GM23338 (cell line): Measurements from ENCODE around the gene CABLES2. TPM values are rescaled to one million over a fixed set of nuclear protein-coding genes. Genes with fewer than 3 reads are reported as not detected.

Experiments
- ATAC-seq: fragments of 200-7000 bp; cut with Tn5 transposase; 3 replicates; pipeline ENCODE4 v1.9.1; 2020
- DNase-seq: peaks from one replicate; pipeline ENCODE4 v3.0.0-alpha.2; 2015; ENCODE audit warnings: low spot score
- H2AFZ ChIP-seq: fragments of 200-600 bp; sonication (generic); 2 replicates; pipeline ENCODE4 v1.8.0; 2016; ENCODE audit warnings: antibody characterized with exemption, mild to moderate bottlenecking, moderate library complexity
- H3F3A ChIP-seq: fragments of 200-600 bp; sonication (generic); replicated peaks from 2 replicates; pipeline ENCODE4 v1.8.0; 2017; ENCODE audit warnings: antibody characterized with exemption, mixed run types, low read depth
- H3K27ac ChIP-seq: fragments of 200-600 bp; sonication (generic); 2 replicates; pipeline ENCODE4 v1.6.1; 2016; ENCODE audit warnings: low read depth
- H3K27me3 ChIP-seq: fragments of 200-600 bp; sonication (generic); 2 replicates; pipeline ENCODE4 v1.8.0; 2016; ENCODE audit warnings: mild to moderate bottlenecking, mixed run types, moderate library complexity; ENCODE audit not compliant: insufficient read depth
- H3K36me3 ChIP-seq: fragments of 200-600 bp; sonication (generic); 2 replicates; pipeline ENCODE4 v1.8.0; 2016; ENCODE audit warnings: mild to moderate bottlenecking; ENCODE audit not compliant: insufficient read depth
- H3K4me1 ChIP-seq: fragments of 200-600 bp; sonication (generic); 2 replicates; pipeline ENCODE4 v1.8.0; 2016; ENCODE audit warnings: mild to moderate bottlenecking, moderate library complexity; ENCODE audit not compliant: insufficient read depth
- H3K4me2 ChIP-seq: fragments of 200-600 bp; sonication (generic); 2 replicates; pipeline ENCODE4 v1.7.1; 2017; ENCODE audit warnings: mixed run types
- H3K4me3 ChIP-seq: fragments of 200-600 bp; sonication (generic); 2 replicates; pipeline ENCODE4 v1.6.1; 2016; ENCODE audit warnings: mixed run types
- H3K79me2 ChIP-seq: fragments of 200-600 bp; sonication (generic); replicated peaks from 2 replicates; pipeline ENCODE4 v1.8.0; 2017; ENCODE audit warnings: mild to moderate bottlenecking; ENCODE audit not compliant: insufficient read depth
- H3K9me2 ChIP-seq: fragments of 200-600 bp; sonication (generic); 2 replicates; pipeline ENCODE4 v1.8.0; 2017; ENCODE audit not compliant: insufficient read depth
- H4K20me1 ChIP-seq: fragments of 200-600 bp; sonication (generic); replicated peaks from 2 replicates; pipeline ENCODE4 v1.8.0; 2017; ENCODE audit warnings: mild to moderate bottlenecking; ENCODE audit not compliant: insufficient read depth
- H3K27ac Mint-ChIP-seq: 2 replicates; pipeline ENCODE4 v1.8.0; 2020; ENCODE audit warnings: inconsistent platforms, mild to moderate bottlenecking, moderate library complexity, mixed read lengths
- H3K27me3 Mint-ChIP-seq: 3 replicates; pipeline ENCODE4 v1.8.0; 2022; ENCODE audit warnings: low read depth, mild to moderate bottlenecking, moderate library complexity, mixed read lengths, inconsistent platforms; ENCODE audit not compliant: insufficient read depth, poor library complexity
- H3K36me3 Mint-ChIP-seq: 3 replicates; pipeline ENCODE4 v1.8.0; 2021; ENCODE audit warnings: low read depth, mild to moderate bottlenecking, inconsistent platforms, moderate library complexity, mixed read lengths
- H3K4me1 Mint-ChIP-seq: 3 replicates; pipeline ENCODE4 v1.8.0; 2020; ENCODE audit warnings: mild to moderate bottlenecking, inconsistent platforms, mixed read lengths
- H3K4me3 Mint-ChIP-seq: 3 replicates; pipeline ENCODE4 v1.8.0; 2021; ENCODE audit warnings: moderate library complexity, mild to moderate bottlenecking, inconsistent platforms, mixed read lengths
- H3K9me3 Mint-ChIP-seq: 3 replicates; pipeline ENCODE4 v1.8.0; 2020; ENCODE audit warnings: moderate library complexity, mild to moderate bottlenecking, inconsistent platforms, mixed read lengths
- CREB1 ChIP-seq: fragments of 250-450 bp; sonication (Bioruptor Pico); IDR thresholded peaks from 2 replicates; pipeline ENCODE4 v1.5.0; 2020; ENCODE audit warnings: low read depth, mild to moderate bottlenecking, moderate library complexity
- CTCF ChIP-seq, 2 experiments: fragments of 200-600 bp in 1 of 2; sonication (generic) in 1 of 2; conservative IDR thresholded peaks; 2 replicates each; pipeline versions ENCODE4 v1.5.1 to v1.6.1; 2016 to 2017; ENCODE audit warnings: antibody characterized with exemption in 2 of 2, low read depth in 2 of 2, mild to moderate bottlenecking in 2 of 2, moderate library complexity in 1 of 2
- ETS1 ChIP-seq: IDR thresholded peaks from 2 replicates; pipeline ENCODE4 v1.6.1; 2016; ENCODE audit warnings: antibody characterized with exemption
- EZH2phosphoT487 ChIP-seq: fragments of 200-600 bp; sonication (generic); IDR thresholded peaks from one replicate; pipeline ENCODE4 v1.8.1; 2018; ENCODE audit warnings: antibody characterized with exemption; ENCODE audit not compliant: unreplicated experiment
- NANOG ChIP-seq: IDR thresholded peaks from 2 replicates; pipeline ENCODE4 v1.6.1; 2016; ENCODE audit warnings: antibody characterized with exemption, borderline replicate concordance
- POLR2AphosphoS5 ChIP-seq: IDR thresholded peaks from 2 replicates; pipeline ENCODE4 v1.6.1; 2016; ENCODE audit warnings: antibody characterized with exemption, low read depth
- REST ChIP-seq: IDR thresholded peaks from one replicate; pipeline ENCODE4 v1.6.1; 2018; ENCODE audit warnings: antibody characterized with exemption; ENCODE audit not compliant: unreplicated experiment
- STAT1 ChIP-seq: IDR thresholded peaks from one replicate; pipeline ENCODE4 v1.6.1; 2016; ENCODE audit warnings: antibody characterized with exemption; ENCODE audit not compliant: unreplicated experiment
- ZNF114 ChIP-seq: fragments of 250-450 bp; sonication (Bioruptor Pico); IDR thresholded peaks from 2 replicates; pipeline ENCODE4 v1.5.0; 2020; ENCODE audit warnings: mild to moderate bottlenecking, moderate library complexity
- ZNF331 ChIP-seq: fragments of 250-450 bp; sonication (Bioruptor Pico); IDR thresholded peaks from 2 replicates; pipeline ENCODE4 v1.5.0; 2020; ENCODE audit warnings: low read depth, mild to moderate bottlenecking, moderate library complexity
- polyA plus RNA-seq: library from polyadenylated mRNA; unstranded; fragments of >200 nt; fragmentation: Nextera tagmentation; extraction: Ambion mirVana; gene quantifications from 2 replicates; pipeline ENCODE4 v1.2.1, GENCODE V29; 2016
- total RNA-seq: library from RNA; depleted of rRNA; stranded (reverse); fragments of >200 nt; shearing (Covaris generic); gene quantifications from 2 replicates; pipeline ENCODE4 v1.2.3, GENCODE V29; 2014

The CABLES2 gene
- total and polyA plus RNA-seq, 2 experiments from 2014 or later = 4.3 to 12.7 TPM

GRCh38 chr20:62418709-62419487 is 11.8 kb upstream of the CABLES2 start:
- Histone ChIP-seq H3K36me3 (no peaks in the 10 kb centered on the region), H3K27ac (no peak overlapping the region), H4K20me1 (no peaks in the 10 kb centered on the region), H3K27me3 (no peaks in the 10 kb centered on the region), H3F3A (peaks cover 8% of the 10 kb centered on the region; the same call in 1 of the 2 replicates), H3K79me2 (no peaks in the 10 kb centered on the region), H3K4me1 (no peaks in the 10 kb centered on the region), H2AFZ (no peak overlapping the region), H3K4me3 (no peak overlapping the region), H3K9me2 (no peaks in the 10 kb centered on the region), H3K4me2 (no peak overlapping the region)
- Mint-ChIP-seq H3K4me3 (no peak overlapping the region), H3K27me3 (peaks cover 2% of the 10 kb centered on the region), H3K9me3 (no peaks in the 10 kb centered on the region), H3K4me1 (peaks cover 2% of the 10 kb centered on the region; the same call in 1 of the 3 replicates), H3K27ac (no peak overlapping the region), H3K36me3 (no peaks in the 10 kb centered on the region)
- ATAC-seq (no peak), DNase-seq (no peak)
- no peak for TF ChIP-seq EZH2phosphoT487
- TF ChIP-seq ETS1 = no peak
- TF ChIP-seq REST = no peak
- TF ChIP-seq STAT1 = no peak
- no peak for TF ChIP-seq CTCF (conservative IDR thresholded peaks at IDR 0.05; ENCODE audit: low read depth in 2 of 2)
- TF ChIP-seq POLR2AphosphoS5 = no peak
- TF ChIP-seq ZNF114 (CRISPR knock-in tag) = no peak
- TF ChIP-seq NANOG = no peak
- no peak for TF ChIP-seq CREB1 (CRISPR knock-in tag)
- TF ChIP-seq ZNF331 = no peak
